GM12875 (cell line): ENCODE data around the gene PUS1.

Experiments used
- H3K4me3 ChIP-seq: one replicate; pipeline ENCODE4 v1.5.1; 2011; ENCODE audit warnings: low read depth, low read length, control low read depth
- CTCF ChIP-seq: IDR thresholded peaks from 2 replicates; pipeline ENCODE4 v1.5.1; 2011; ENCODE audit warnings: low read depth, mild to moderate bottlenecking, control low read depth, inconsistent platforms, low read length, moderate library complexity, borderline replicate concordance; ENCODE audit not compliant: insufficient read depth

The PUS1 gene

GRCh38 chr12:131962069-131962468, 33.0 kb downstream of the PUS1 start:
- no peak overlapping the region for H3K4me3 ChIP-seq
- TF ChIP-seq CTCF, result no peak

GRCh38 chr12:131963381-131963780, 34.3 kb downstream of the PUS1 start:
- TF ChIP-seq CTCF, result no peak
- no peak overlapping the region for H3K4me3 ChIP-seq

- TF ChIP-seq CTCF, result no peak
- no peak overlapping the region for H3K4me3 ChIP-seq
These were observed 36.0 kb downstream of the PUS1 start for GRCh38 chr12:131965073-131965472.

- no peak overlapping the region for H3K4me3 ChIP-seq
- TF ChIP-seq CTCF, result no peak
These were observed 42.1 kb downstream of the PUS1 start for GRCh38 chr12:131971226-131971625.

- no peak for TF ChIP-seq CTCF
- no peak overlapping the region for H3K4me3 ChIP-seq
These were observed 46.2 kb downstream of the PUS1 start for GRCh38 chr12:131975228-131975627.

GRCh38 chr12:131979606-131980005, 50.5 kb downstream of the PUS1 start:
- TF ChIP-seq CTCF, result no peak
- no peak overlapping the region for H3K4me3 ChIP-seq

GRCh38 chr12:131980263-131980662, 51.2 kb downstream of the PUS1 start:
- H3K4me3 ChIP-seq, result no peak overlapping the region
- TF ChIP-seq CTCF, result no peak
